Esophagus muscularis mucosa (tissue), 4 donors: Measurements from ENCODE around the gene ZDHHC8. TPM values are rescaled to one million over a fixed set of nuclear protein-coding genes. Genes with fewer than 3 reads are reported as not detected.

Experiments used
- DNase-seq: peaks from one replicate; pipeline ENCODE4 v3.0.0-alpha.2; 2017; ENCODE audit errors: extremely low spot score
- H3K27ac ChIP-seq, 4 donors: fragments of 200-600 bp; sonication (generic); replicated peaks in 1 of 4; 1 replicate in 3 of 4; 2 replicates in 1 of 4; pipeline ENCODE4 v1.5.1; 2016 to 2019; ENCODE audit warnings: mild to moderate bottlenecking in 1 of 4
- H3K27me3 ChIP-seq, 4 donors: fragments of 200-600 bp; sonication (generic); one replicate each; pipeline versions ENCODE4 v1.5.1 to v1.6.0; 2016 to 2019
- H3K36me3 ChIP-seq, 4 donors: fragments of 200-600 bp; sonication (generic); one replicate each; pipeline ENCODE4 v1.5.1; 2016 to 2019
- H3K4me1 ChIP-seq, 4 donors: fragments of 200-600 bp; sonication (generic); one replicate each; pipeline ENCODE4 v1.5.1; 2016 to 2019
- H3K4me3 ChIP-seq, 4 donors: fragments of 200-600 bp; sonication (generic); 1 replicate in 2 of 4; 2 replicates in 2 of 4; pipeline ENCODE4 v1.5.1; 2016 to 2019; ENCODE audit warnings: mild to moderate bottlenecking in 4 of 4, moderate library complexity in 1 of 4
- H3K9me3 ChIP-seq, 4 donors: fragments of 200-600 bp; sonication (generic); 1 replicate in 3 of 4; 2 replicates in 1 of 4; pipeline ENCODE4 v1.5.1; 2016 to 2019
- CTCF ChIP-seq, 3 experiments: fragments of 200-600 bp in 2 of 3; fragments of 450-650 bp in 1 of 3; sonication (generic) in 2 of 3; IDR thresholded peaks; one replicate each; pipeline ENCODE4 v1.5.1; 2017 to 2019; ENCODE audit warnings: antibody characterized with exemption in 3 of 3, mild to moderate bottlenecking in 2 of 3, moderate library complexity in 1 of 3
- EP300 ChIP-seq: sonication (generic); formaldehyde crosslinking; IDR thresholded peaks from one replicate; pipeline ENCODE4 v1.6.1; 2017; ENCODE audit warnings: antibody characterized with exemption
- POLR2A ChIP-seq: fragments of 450-650 bp; IDR thresholded peaks from one replicate; pipeline ENCODE4 v1.6.1; 2017; ENCODE audit warnings: antibody characterized with exemption, moderate library complexity, mild to moderate bottlenecking, low read depth
- POLR2AphosphoS5 ChIP-seq, 2 donors: sonication (generic); formaldehyde crosslinking; IDR thresholded peaks; one replicate each; pipeline ENCODE4 v1.6.1; 2017; ENCODE audit warnings: antibody characterized with exemption in 2 of 2
- WGBS: methylation state at CpG from one replicate; pipeline ENCODE4 v1.1.5; 2018; 5-methylcytosine and 5-hydroxymethylcytosine counted together
- intact Hi-C: fragments of 100-400 bp; cut with DNase I; formaldehyde crosslinking; loops from one replicate; pipeline ENCODE4 v1.15.1; 2023
- total RNA-seq, 4 donors: library from RNA; depleted of rRNA; stranded (reverse); fragments of >200 nt; gene quantifications; one replicate each; pipeline versions ENCODE4 v1.1.0 to v1.2.1, GENCODE V29; 2016

Gene ZDHHC8
- total RNA-seq, 4 donors from 2014 or later: 11.8 to 33.2 (median 23.8) TPM

- H3K4me3 ChIP-seq: no peak overlapping the region
- peaks cover 0 to 59% (median 50%) of the 10 kb centered on the region in 4 donors for H3K36me3 ChIP-seq
- H3K4me1 ChIP-seq: peaks cover 34 to 40% (median 37%) of the 10 kb centered on the region in 4 donors
- no peak overlapping the region for H3K27ac ChIP-seq
- TF ChIP-seq POLR2A (no peak), EP300 (no peak), POLR2AphosphoS5 (IDR thresholded peaks at IDR 0.05) (no peak), CTCF (IDR thresholded peaks at IDR 0.05) (no peak)
- intact Hi-C loops: no loop called here
- H3K9me3 ChIP-seq: no peaks in the 10 kb centered on the region
- no peaks in the 10 kb centered on the region for H3K27me3 ChIP-seq
- no peak for DNase-seq
- no CpG with 5 or more reads among the region's 11 CpGs for WGBS
Observed at GRCh38 chr22:20140107-20140445, 8.5 kb downstream of the ZDHHC8 start.

GRCh38 chr22:20140521-20140964 lies 8.9 kb downstream of the ZDHHC8 start:
- no peaks in the 10 kb centered on the region for H3K27me3 ChIP-seq
- TF ChIP-seq POLR2AphosphoS5 (IDR thresholded peaks at IDR 0.05): no peak
- TF ChIP-seq CTCF (IDR thresholded peaks at IDR 0.05): no peak
- no peak for TF ChIP-seq POLR2A
- TF ChIP-seq EP300: no peak
- intact Hi-C loops: no loop called here
- peaks cover 0 to 64% (median 54%) of the 10 kb centered on the region in 4 donors for H3K36me3 ChIP-seq
- no peak for DNase-seq
- WGBS: 94% methylated on average over 9 of the region's 17 CpGs
- peaks cover 30 to 35% (median 33%) of the 10 kb centered on the region in 4 donors for H3K4me1 ChIP-seq
- no peak overlapping the region for H3K27ac ChIP-seq
- no peak overlapping the region for H3K4me3 ChIP-seq
- H3K9me3 ChIP-seq: no peaks in the 10 kb centered on the region

- Histone ChIP-seq H3K4me1 (peaks cover 21 to 26% (median 24%) of the 10 kb centered on the region in 4 donors), H3K27ac (no peak overlapping the region), H3K27me3 (no peaks in the 10 kb centered on the region), H3K36me3 (peaks cover 0 to 69% (median 56%) of the 10 kb centered on the region in 4 donors), H3K9me3 (no peaks in the 10 kb centered on the region), H3K4me3 (no peak overlapping the region)
- DNase-seq: no peak
- 74% methylated on average over 7 of the region's 22 CpGs for WGBS
- intact Hi-C loops: no loop called here
- no peak for TF ChIP-seq CTCF (IDR thresholded peaks at IDR 0.05)
- no peak for TF ChIP-seq EP300
- TF ChIP-seq POLR2AphosphoS5 (IDR thresholded peaks at IDR 0.05): no peak
- TF ChIP-seq POLR2A: no peak
Observed at GRCh38 chr22:20141186-20142077, 9.8 kb downstream of the ZDHHC8 start.

GRCh38 chr22:20142711-20143621 lies 11.4 kb downstream of the ZDHHC8 start:
- no peak for TF ChIP-seq EP300
- no peak for TF ChIP-seq CTCF (IDR thresholded peaks at IDR 0.05)
- no peak for TF ChIP-seq POLR2A
- TF ChIP-seq POLR2AphosphoS5 (IDR thresholded peaks at IDR 0.05): no peak
- WGBS: 91% methylated on average over 47 of the region's 65 CpGs
- intact Hi-C loops: no loop called here

More at GRCh38 chr22:20142711-20143621, 11.4 kb downstream of the ZDHHC8 start:
- no peaks in the 10 kb centered on the region for H3K9me3 ChIP-seq
- peaks cover 5 to 11% (median 9%) of the 10 kb centered on the region in 4 donors for H3K4me1 ChIP-seq
- H3K27ac ChIP-seq: no peak overlapping the region
- H3K36me3 ChIP-seq: peaks cover 0 to 74% (median 56%) of the 10 kb centered on the region in 4 donors
- no peaks in the 10 kb centered on the region for H3K27me3 ChIP-seq
- H3K4me3 ChIP-seq: no peak overlapping the region
- DNase-seq: no peak
